HG03064 (cell line): Measurements from ENCODE around the gene NAV3.

Experiments
- ATAC-seq: cut with Tn5 transposase; IDR thresholded peaks from one replicate; pipeline ENCODE4 v1.9.1; 2021; ENCODE audit warnings: low read depth; ENCODE audit not compliant: unreplicated experiment

The NAV3 gene

GRCh38 chr12:78034025-78034424 is 203.3 kb downstream of the NAV3 start:
- no peak for ATAC-seq

DNA sequence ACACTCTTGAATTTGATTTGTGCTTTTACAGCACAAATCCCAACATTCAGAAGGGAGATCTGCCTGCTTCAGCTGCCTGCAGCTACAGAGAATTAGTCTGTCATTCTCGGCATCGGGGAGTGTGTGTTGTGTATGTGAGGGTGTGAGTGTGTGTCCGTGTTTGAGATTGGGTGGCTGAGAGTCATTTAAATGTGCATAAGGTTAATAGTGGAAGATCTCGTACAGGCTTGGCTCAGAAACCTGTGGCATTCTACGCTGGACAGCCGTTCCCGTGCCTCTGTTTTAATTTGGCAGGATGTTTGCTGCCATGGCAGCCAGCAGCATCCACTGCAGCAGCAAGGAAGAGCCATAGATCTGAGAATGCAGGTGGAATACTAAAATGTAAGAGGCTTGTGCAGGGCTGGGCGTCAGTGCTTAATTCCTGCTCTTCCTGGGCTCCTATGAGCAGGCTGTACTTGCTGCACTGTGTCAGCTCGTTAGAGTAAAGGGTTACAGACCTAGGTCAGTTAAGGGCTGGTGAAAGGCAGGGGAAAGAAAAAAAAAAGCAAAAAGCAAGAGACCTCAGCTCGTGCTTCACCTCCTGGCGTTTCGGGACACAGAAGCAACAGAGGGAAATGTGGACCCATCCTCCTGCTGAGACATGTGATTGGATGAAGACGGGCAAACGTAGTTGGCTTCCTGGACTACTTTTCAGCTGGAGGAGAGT is 205.4 kb downstream of the NAV3 start:
- ATAC-seq: no peak

DNA sequence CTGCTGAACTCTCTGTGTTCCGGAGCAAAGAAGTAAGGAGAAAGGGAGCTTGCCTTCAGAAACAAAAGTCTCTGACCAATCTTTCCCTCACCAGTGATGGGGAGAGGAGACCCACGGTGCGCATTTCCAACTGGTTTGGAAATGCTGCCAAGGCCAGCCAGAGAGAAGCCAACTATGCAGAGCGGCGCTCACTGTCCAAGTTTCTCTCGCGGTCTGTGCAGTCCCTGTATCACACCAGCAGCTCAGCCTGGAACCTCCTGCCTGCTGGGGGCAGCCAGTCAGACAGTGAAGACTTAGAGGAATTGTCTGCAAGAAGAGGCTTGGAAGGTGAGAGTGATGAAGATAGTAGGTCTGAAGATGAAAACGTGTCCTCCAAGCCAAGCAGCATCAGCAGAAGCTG is 206.2 kb downstream of the NAV3 start:
- no peak for ATAC-seq

GRCh38 chr12:78037707-78038106 is 207.0 kb downstream of the NAV3 start:
- no peak for ATAC-seq

DNA sequence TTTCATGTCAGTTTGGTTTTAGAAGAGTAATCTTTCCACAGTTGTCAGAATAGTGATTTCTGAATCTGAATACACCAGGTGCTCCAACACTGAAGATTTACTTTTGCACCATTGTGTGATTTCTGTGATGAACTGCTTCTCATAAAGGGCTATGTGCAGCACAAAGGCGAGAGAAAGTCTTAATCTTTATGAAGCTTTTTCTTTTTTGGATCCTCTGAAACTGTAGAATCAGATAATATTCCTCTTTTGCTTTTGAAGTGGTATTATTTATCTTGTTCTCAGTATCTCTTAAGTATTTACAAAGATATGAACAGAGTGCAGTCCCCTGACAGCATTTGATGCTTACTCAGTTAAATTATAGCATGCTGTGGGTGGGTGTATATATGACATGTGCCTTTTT is 207.8 kb downstream of the NAV3 start:
- no peak for ATAC-seq

DNA sequence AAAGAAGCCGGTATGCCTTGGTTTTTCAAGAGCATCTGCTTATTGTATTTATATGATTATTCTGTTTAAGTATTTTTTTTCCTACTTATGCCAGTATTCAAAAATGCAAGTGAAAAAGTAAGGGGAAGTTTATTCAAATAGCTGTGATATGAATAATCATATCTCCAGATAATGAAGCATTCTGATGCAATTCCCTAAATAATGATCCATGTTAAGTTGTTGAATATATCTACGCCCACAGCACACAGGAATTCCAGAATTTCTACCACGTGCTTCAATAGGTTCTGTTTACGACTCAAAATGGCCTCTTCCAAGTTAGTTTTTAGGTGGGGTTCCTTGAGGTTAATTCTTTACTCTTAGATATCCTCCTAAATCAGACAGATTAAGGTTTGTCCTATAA is 208.3 kb downstream of the NAV3 start:
- ATAC-seq: no peak

GRCh38 chr12:78040111-78040510 is 209.4 kb downstream of the NAV3 start:
- ATAC-seq: no peak

DNA sequence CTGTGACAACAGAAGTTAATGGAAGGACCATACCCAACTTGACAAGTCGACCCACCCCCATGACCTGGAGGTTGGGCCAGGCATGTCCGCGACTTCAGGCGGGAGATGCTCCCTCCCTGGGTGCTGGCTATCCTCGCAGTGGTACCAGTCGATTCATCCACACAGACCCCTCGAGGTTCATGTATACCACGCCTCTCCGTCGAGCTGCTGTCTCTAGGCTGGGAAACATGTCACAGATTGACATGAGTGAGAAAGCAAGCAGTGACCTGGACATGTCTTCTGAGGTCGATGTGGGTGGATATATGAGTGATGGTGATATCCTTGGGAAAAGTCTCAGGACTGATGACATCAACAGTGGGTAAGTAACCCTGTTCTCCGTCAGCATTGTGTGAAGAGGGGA is 220.1 kb downstream of the NAV3 start:
- ATAC-seq: no peak

- ATAC-seq: no peak
These were observed 224.9 kb downstream of the NAV3 start for GRCh38 chr12:78055545-78055944.

DNA sequence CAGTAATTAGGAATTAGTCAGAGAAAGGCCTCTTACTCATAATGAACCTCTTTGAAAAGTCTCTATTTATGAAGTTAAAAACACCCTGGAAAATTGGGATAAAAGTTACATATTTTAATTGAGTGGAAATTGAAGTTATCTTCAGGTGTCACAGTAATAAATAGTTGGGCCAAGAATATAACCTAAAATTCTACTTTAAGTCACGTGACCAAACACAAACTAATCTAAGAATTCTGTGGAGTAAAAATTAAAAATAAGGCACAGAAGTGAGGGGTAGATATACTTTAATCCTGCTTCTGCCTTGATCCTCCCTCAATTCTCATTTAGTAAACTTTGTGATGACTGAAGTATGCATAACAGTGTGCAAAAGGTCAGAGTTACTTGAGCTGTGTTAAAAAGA is 226.4 kb downstream of the NAV3 start:
- ATAC-seq: no peak

DNA sequence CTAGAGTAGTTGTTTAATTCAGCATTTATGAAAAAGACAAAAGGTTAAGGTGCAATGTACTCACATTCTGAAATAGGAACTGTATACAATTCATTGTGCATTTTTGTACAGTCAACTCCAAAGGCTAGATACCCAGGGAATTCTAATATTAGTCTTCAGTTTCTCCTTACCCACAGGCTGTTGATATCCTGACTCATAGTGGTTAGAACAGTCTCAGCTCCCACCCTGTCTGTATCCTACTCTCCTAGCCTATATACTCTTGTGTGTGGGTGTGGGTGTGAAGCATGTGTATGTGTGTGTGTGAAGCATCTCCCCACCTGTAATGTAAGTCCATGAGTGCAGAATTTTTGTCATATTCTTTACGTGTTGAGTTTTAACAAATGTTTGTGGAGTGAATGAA is 229.5 kb downstream of the NAV3 start:
- ATAC-seq: no peak

DNA sequence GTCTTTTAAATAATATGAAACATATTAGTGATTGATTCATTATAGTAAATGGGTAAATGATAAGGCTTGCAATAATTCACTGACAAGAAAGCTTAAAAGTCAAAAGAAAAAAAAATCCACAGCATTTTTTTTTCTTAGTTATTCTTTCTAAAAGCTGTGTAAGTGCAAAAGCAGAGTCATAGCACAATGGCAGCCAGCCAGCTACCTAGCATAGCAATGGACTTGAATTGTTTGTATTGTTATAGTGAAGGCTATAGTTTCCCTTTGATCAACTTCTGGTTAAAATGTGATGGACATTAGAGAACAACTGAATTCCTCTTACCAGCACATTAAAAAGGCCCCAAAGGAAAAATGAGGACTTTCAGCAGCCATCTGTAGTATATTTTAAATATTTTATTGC is 232.1 kb downstream of the NAV3 start:
- ATAC-seq: no peak

GRCh38 chr12:78081590-78082314 is 251.1 kb downstream of the NAV3 start:
- ATAC-seq: no peak

GRCh38 chr12:78085542-78086182 is 255.0 kb downstream of the NAV3 start:
- no peak for ATAC-seq

DNA sequence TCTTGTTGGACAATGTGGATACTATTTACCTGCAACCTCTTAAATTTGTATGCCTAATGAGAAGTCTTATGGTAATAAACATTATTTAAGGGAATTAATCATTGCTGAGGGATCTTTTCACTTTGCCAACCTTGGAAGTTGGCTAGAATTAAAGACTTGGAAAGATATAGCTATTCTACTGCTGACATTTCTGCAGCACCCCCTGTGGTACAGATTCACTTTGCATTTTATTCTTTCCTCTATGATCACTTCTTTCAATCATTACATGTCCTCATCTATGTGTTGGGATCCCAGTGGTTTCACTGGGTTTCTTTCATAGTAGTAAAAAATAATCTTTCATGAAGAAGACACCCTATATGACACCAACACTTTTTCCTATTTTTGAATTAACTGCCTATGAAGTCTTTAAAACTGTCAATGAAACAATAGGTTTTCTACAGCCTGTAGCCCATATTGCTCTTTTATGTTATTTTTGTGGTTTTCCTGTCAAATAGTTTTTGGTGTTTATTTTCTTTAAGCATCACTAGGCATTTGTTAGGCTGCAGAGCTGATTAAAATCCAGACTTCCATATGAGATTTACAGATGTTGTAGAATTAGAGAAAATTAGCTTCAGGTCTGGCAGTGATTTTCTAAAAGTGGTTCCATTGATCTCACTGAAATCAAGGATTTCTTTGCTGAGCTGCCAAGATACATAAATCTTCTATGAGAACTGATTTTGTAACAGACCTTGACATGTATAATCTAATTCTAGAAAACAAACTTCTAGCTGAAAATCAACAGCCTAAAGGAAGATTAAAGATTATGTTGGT is 256.1 kb downstream of the NAV3 start:
- no peak for ATAC-seq

GRCh38 chr12:78087363-78087675 is 256.6 kb downstream of the NAV3 start:
- ATAC-seq: no peak

DNA sequence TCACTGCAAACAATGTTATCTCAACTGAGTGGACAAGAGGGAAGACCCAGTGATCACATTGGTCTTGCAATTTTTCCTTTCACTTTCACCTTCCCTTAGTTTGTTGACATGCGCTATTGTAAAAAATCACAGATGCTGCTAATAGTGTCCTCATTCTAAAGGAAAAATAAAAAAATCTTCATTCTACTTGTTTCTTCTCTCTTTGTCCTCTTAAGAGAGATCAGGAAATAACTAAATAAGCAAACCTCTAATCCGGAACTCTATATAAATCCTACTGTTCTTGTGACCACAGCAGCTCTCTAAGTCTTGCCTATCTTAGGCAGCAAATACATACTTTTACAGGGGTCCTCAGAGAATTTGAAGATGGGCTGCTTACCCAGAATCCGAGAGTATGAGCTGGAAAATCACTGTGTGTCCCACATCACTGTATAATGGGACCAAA is 257.7 kb downstream of the NAV3 start:
- ATAC-seq: peak; percentile 86

- no peak for ATAC-seq
These were observed 259.6 kb downstream of the NAV3 start for GRCh38 chr12:78090266-78090665.

GRCh38 chr12:78095623-78096022 is 264.9 kb downstream of the NAV3 start:
- no peak for ATAC-seq

DNA sequence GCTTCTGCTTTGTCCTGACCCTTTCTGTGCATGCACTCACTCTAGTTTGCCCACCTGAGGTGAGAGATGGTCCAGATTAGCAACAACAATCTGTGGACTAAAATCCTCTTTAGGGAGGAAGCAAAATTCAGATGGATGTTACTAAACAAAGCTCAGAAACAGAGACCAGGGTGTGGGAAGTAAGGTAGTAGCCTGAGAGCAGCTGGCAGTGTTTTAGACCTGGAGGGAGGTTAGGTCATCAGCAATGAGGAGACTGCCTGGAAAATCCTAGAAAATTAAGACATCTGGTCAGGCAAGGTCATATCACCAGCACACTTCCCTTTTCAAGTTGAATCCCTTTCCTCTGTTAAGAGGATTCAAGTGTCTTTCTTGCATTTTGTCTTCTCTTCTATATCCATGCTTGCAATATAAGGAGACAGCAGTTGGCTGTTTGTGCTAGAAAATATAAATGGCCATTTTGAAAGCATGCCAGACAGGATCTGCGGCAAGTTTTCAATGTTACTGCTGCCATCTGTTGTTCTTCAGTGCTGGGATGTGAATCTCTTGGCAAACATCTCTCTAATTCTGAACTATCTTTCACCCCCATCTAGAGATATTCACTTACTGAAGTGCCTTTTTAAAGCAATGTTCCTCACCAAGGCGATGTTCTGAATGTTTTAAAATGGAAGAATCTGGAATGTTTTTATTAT is 266.4 kb downstream of the NAV3 start:
- ATAC-seq: no peak

GRCh38 chr12:78099806-78100205 is 269.1 kb downstream of the NAV3 start:
- ATAC-seq: no peak
